SK-N-SH (cell line): ENCODE data around the gene DENND5A. TPM values are rescaled to one million over a fixed set of nuclear protein-coding genes. Genes with fewer than 3 reads are reported as not detected.

Experiments used
- CTCF ChIA-PET: fragments of 300-600, 350-600 bp; formaldehyde crosslinking; extraction: SDS; loops from one replicate; lab custom pipeline; 2021; lab: Yijun Ruan, JAX
- POLR2A ChIA-PET: fragments of 350-600 bp; sonication (Branson Sonifier 250); formaldehyde crosslinking; extraction: SDS; loops from one replicate; lab custom pipeline; 2020; ENCODE audit warnings: antibody characterized with exemption, inconsistent platforms; lab: Yijun Ruan, JAX
- DNase-seq: peaks from one replicate; pipeline ENCODE4 v3.0.0; 2012
- H2AFZ ChIP-seq: fragments of 200-600 bp; sonication (generic); 2 replicates; pipeline ENCODE4 v1.8.1; 2016; ENCODE audit warnings: antibody characterized with exemption, mild to moderate bottlenecking, low read depth
- H3F3A ChIP-seq: fragments of 200-600 bp; sonication (generic); replicated peaks from 2 replicates; pipeline ENCODE3; 2016; ENCODE audit warnings: antibody characterized with exemption, mild to moderate bottlenecking; ENCODE audit not compliant: insufficient read depth
- H3K27ac ChIP-seq, 2 experiments: fragments of 200-500 bp in 1 of 2; fragments of 200-600 bp in 1 of 2; sonication (Bioruptor generic) in 1 of 2; sonication (generic), shearing (Covaris generic) in 1 of 2; 2 replicates each; pipeline versions ENCODE4 v1.5.1 to v1.6.1; 2014 to 2016; ENCODE audit warnings: low read depth in 2 of 2, inconsistent platforms in 1 of 2, low read length in 1 of 2, mild to moderate bottlenecking in 1 of 2, mixed read lengths in 1 of 2
- H3K27me3 ChIP-seq: fragments of 200-600 bp; sonication (generic), shearing (Covaris generic); 2 replicates; pipeline ENCODE4 v1.6.1; 2016; ENCODE audit warnings: mixed run types; ENCODE audit not compliant: insufficient read depth
- H3K36me3 ChIP-seq, 2 experiments: fragments of 200-500 bp in 1 of 2; fragments of 200-600 bp in 1 of 2; sonication (Bioruptor generic) in 1 of 2; sonication (generic) in 1 of 2; replicated peaks in 1 of 2; 2 replicates each; pipeline versions ENCODE3 to v1.5.1; 2014 to 2016; ENCODE audit warnings: low read length in 1 of 2, mild to moderate bottlenecking in 1 of 2; ENCODE audit not compliant: insufficient read depth in 2 of 2, control insufficient read depth in 1 of 2
- H3K4me1 ChIP-seq, 2 experiments: fragments of 200-500 bp in 1 of 2; fragments of 200-600 bp in 1 of 2; sonication (Bioruptor generic) in 1 of 2; sonication (generic), shearing (Covaris generic) in 1 of 2; 2 replicates each; pipeline versions ENCODE4 v1.5.1 to v1.6.1; 2014 to 2016; ENCODE audit warnings: low read depth in 1 of 2, low read length in 1 of 2, mixed run types in 1 of 2; ENCODE audit not compliant: insufficient read depth in 2 of 2, control insufficient read depth in 1 of 2
- H3K4me2 ChIP-seq: fragments of 200-600 bp; sonication (generic), shearing (Covaris generic); 2 replicates; pipeline ENCODE4 v1.6.1; 2017; ENCODE audit warnings: mixed run types
- H3K4me3 ChIP-seq, 2 experiments: fragments of 200-500 bp in 1 of 2; fragments of 200-600 bp in 1 of 2; sonication (Bioruptor generic) in 1 of 2; sonication (generic), shearing (Covaris generic) in 1 of 2; 2 replicates each; pipeline versions ENCODE4 v1.5.1 to v1.8.1; 2014 to 2016; ENCODE audit warnings: low read depth in 2 of 2, inconsistent platforms in 1 of 2, low read length in 1 of 2, mild to moderate bottlenecking in 1 of 2, mixed read lengths in 1 of 2, moderate library complexity in 1 of 2
- H3K79me2 ChIP-seq: fragments of 200-600 bp; sonication (generic); 2 replicates; pipeline ENCODE4 v1.8.1; 2017; ENCODE audit warnings: mild to moderate bottlenecking; ENCODE audit not compliant: insufficient read depth
- H3K9ac ChIP-seq: fragments of 200-600 bp; sonication (generic); 2 replicates; pipeline ENCODE4 v1.6.1; 2017; ENCODE audit warnings: mixed run types
- H3K9me2 ChIP-seq: fragments of 200-600 bp; sonication (generic); 2 replicates; pipeline ENCODE4 v1.6.1; 2017; ENCODE audit warnings: mixed run types
- H3K9me3 ChIP-seq: fragments of 200-600 bp; sonication (generic); 2 replicates; pipeline ENCODE4 v1.6.1; 2017; ENCODE audit warnings: mixed run types, mild to moderate bottlenecking, moderate library complexity
- H4K20me1 ChIP-seq: fragments of 200-600 bp; sonication (generic); 2 replicates; pipeline ENCODE4 v1.6.1; 2017; ENCODE audit warnings: mild to moderate bottlenecking, mixed run types; ENCODE audit not compliant: insufficient read depth
- CTCF ChIP-seq: fragments of 200-600 bp; sonication (generic); IDR thresholded peaks from 2 replicates; pipeline ENCODE4 v1.6.1; 2017; ENCODE audit warnings: antibody characterized with exemption, mild to moderate bottlenecking, moderate library complexity
- ELF1 ChIP-seq: IDR thresholded peaks from 2 replicates; pipeline ENCODE4 v1.4.0; 2012
- EZH2phosphoT487 ChIP-seq: fragments of 200-600 bp; sonication (generic); IDR thresholded peaks from 2 replicates; pipeline ENCODE4 v1.6.1; 2017; ENCODE audit warnings: low read depth, mixed run types, mild to moderate bottlenecking, antibody characterized with exemption, moderate library complexity, borderline replicate concordance
- FOSL2 ChIP-seq: IDR thresholded peaks from 2 replicates; pipeline ENCODE4 v1.4.0; 2012; ENCODE audit warnings: low read depth, mild to moderate bottlenecking, moderate library complexity, borderline replicate concordance
- GABPA ChIP-seq: IDR thresholded peaks from 2 replicates; pipeline ENCODE4 v1.4.0; 2012; ENCODE audit warnings: low read depth, mild to moderate bottlenecking
- GATA2 ChIP-seq: sonication (generic); formaldehyde crosslinking; IDR thresholded peaks from 2 replicates; pipeline ENCODE4 v1.5.0; 2020; ENCODE audit warnings: mild to moderate bottlenecking, missing genetic modification reagents
- JUND ChIP-seq: IDR thresholded peaks from 2 replicates; pipeline ENCODE4 v1.4.0; 2012
- MEF2A ChIP-seq: IDR thresholded peaks from 2 replicates; pipeline ENCODE4 v1.4.0; 2012; ENCODE audit warnings: low read depth, borderline replicate concordance
- MXI1 ChIP-seq: IDR thresholded peaks from 2 replicates; pipeline ENCODE4 v1.6.1; 2012; ENCODE audit warnings: mild to moderate bottlenecking, low read depth, low read length, improper control_type of control experiment
- NFIC ChIP-seq: IDR thresholded peaks from 2 replicates; pipeline ENCODE4 v1.4.0; 2012; ENCODE audit warnings: borderline replicate concordance
- RAD21 ChIP-seq: IDR thresholded peaks from 2 replicates; pipeline ENCODE4 v1.6.1; 2012; ENCODE audit warnings: mild to moderate bottlenecking, low read length
- RFX5 ChIP-seq: IDR thresholded peaks from 2 replicates; pipeline ENCODE4 v1.6.1; 2012; ENCODE audit warnings: mild to moderate bottlenecking, improper control_type of control experiment, low read length
- RXRA ChIP-seq: IDR thresholded peaks from 2 replicates; pipeline ENCODE4 v1.4.0; 2012; ENCODE audit warnings: low read depth, mild to moderate bottlenecking, borderline replicate concordance
- SIN3A ChIP-seq: IDR thresholded peaks from 2 replicates; pipeline ENCODE4 v1.6.1; 2012; ENCODE audit warnings: low read depth, mild to moderate bottlenecking, low read length, moderate library complexity, borderline replicate concordance
- SMC3 ChIP-seq: IDR thresholded peaks from 2 replicates; pipeline ENCODE4 v1.6.1; 2012; ENCODE audit warnings: low read depth, low read length, improper control_type of control experiment
- TCF12 ChIP-seq: IDR thresholded peaks from 2 replicates; pipeline ENCODE4 v1.4.0; 2012
- TEAD4 ChIP-seq: IDR thresholded peaks from 2 replicates; pipeline ENCODE4 v1.4.0; 2012; ENCODE audit warnings: mild to moderate bottlenecking, borderline replicate concordance; ENCODE audit not compliant: insufficient read depth
- WGBS: methylation state at CpG from one replicate; pipeline ENCODE4 v1.1.6; 2017; ENCODE audit warnings: low lambda C conversion rate; 5-methylcytosine and 5-hydroxymethylcytosine counted together
- polyA plus RNA-seq, 3 experiments: library from polyadenylated mRNA; depleted of rRNA; stranded (reverse); fragments of >200 nt; gene quantifications; 2 replicates each; pipeline ENCODE4 v1.2.3, GENCODE V29; 2012
- TF ChIP-seq, protein P1 (sequence below): IDR thresholded peaks from 2 replicates; pipeline ENCODE4; 2012
- TF ChIP-seq, protein P2 (sequence below): IDR thresholded peaks from 2 replicates; pipeline ENCODE4 v1.4.0; 2012; ENCODE audit warnings: low read depth

DENND5A gene
- polyA plus RNA-seq, 1 of the 3 experiments (the other 2 are of a cell fraction) = 110 TPM

DNA sequence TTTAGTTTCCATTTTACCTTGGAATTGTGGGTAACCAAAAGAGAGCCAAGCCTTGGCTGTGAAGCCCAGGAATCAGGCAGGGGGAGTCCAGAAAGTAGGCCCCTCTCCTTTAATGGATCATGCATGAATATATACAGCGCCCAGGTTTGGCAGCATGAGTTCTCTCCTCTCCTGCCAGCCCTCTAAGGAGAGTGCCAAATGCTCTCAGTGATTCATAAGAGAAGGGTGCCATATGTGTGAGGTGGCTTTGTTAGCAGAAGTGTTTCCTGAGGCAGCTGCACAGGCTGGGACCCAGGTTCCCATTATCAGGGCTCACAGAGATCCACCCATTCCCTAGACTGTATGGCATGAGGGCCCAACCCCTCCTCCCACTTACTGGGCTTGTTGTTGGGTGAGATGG is 121.4 kb downstream of the DENND5A start:
- Histone ChIP-seq H3K27me3 (no peaks in the 10 kb centered on the region), H3F3A (peaks cover 18% of the 10 kb centered on the region), H3K4me3 (no peak overlapping the region), H3K9me3 (no peaks in the 10 kb centered on the region), H2AFZ (no peak overlapping the region), H4K20me1 (peaks cover 15% of the 10 kb centered on the region), H3K36me3 (peaks cover 60 to 86% of the 10 kb centered on the region in 2 experiments), H3K9ac (no peak overlapping the region), H3K4me1 (peaks cover 5 to 15% of the 10 kb centered on the region in 2 experiments; a peak in 3 of 4 replicates), H3K9me2 (no peaks in the 10 kb centered on the region), H3K4me2 (no peak overlapping the region), H3K79me2 (no peaks in the 10 kb centered on the region), H3K27ac (no peak overlapping the region)
- TF ChIP-seq NFIC (no peak), TEAD4 (no peak), RFX5 (no peak), FOSL2 (no peak), MXI1 (no peak), GATA2 (CRISPR knock-in tag) (no peak), SIN3A (no peak), TCF12 (no peak), RAD21 (no peak), ELF1 (no peak), MEF2A (no peak), CTCF (no peak), JUND (no peak), RXRA (no peak), EZH2phosphoT487 (no peak)
- TF ChIP-seq, protein P1, sequence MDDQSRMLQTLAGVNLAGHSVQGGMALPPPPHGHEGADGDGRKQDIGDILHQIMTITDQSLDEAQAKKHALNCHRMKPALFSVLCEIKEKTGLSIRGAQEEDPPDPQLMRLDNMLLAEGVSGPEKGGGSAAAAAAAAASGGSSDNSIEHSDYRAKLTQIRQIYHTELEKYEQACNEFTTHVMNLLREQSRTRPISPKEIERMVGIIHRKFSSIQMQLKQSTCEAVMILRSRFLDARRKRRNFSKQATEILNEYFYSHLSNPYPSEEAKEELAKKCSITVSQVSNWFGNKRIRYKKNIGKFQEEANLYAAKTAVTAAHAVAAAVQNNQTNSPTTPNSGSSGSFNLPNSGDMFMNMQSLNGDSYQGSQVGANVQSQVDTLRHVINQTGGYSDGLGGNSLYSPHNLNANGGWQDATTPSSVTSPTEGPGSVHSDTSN = no peak
- TF ChIP-seq, protein P2, sequence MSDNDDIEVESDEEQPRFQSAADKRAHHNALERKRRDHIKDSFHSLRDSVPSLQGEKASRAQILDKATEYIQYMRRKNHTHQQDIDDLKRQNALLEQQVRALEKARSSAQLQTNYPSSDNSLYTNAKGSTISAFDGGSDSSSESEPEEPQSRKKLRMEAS = no peak
- ChIA-PET POLR2A (interaction anchor here (0.6 kb wide), 1 partner anchor 589 kb away, joined by 3 read pairs; no protein-coding TSS in a partner anchor), CTCF (interaction anchor here (1.0 to 2.2 kb wide), 4 partner anchors 10 to 363 kb away, joined by 3 to 12 read pairs (median 4); no protein-coding TSS in a partner anchor)
- WGBS = 90% methylated on average over 1 of the region's 1 CpG
- DNase-seq = no peak

GRCh38 chr11:9142732-9143131 is 122.4 kb downstream of the DENND5A start:
- no peak overlapping the region for H3K4me2 ChIP-seq
- H3K79me2 ChIP-seq = no peaks in the 10 kb centered on the region
- peaks cover 27% of the 10 kb centered on the region for H3F3A ChIP-seq
- H3K27ac ChIP-seq = no peak overlapping the region
- peaks cover 55 to 78% of the 10 kb centered on the region in 2 experiments for H3K36me3 ChIP-seq
- H3K9me3 ChIP-seq = no peaks in the 10 kb centered on the region
- ChIA-PET CTCF (interaction anchor here (1.0 to 2.2 kb wide), 3 partner anchors 10 to 364 kb away, joined by 4 to 12 read pairs (median 4); no protein-coding TSS in a partner anchor), POLR2A (no interaction called here)
- no peaks in the 10 kb centered on the region for H3K27me3 ChIP-seq
- H4K20me1 ChIP-seq = peaks cover 25% of the 10 kb centered on the region
- H3K9me2 ChIP-seq = no peaks in the 10 kb centered on the region
- H2AFZ ChIP-seq = no peak overlapping the region
- DNase-seq = no peak
- no peak overlapping the region for H3K4me3 ChIP-seq
- H3K9ac ChIP-seq = no peak overlapping the region
- TF ChIP-seq SMC3 (no peak), RFX5 (no peak), FOSL2 (no peak), GABPA (no peak)
- WGBS = 88% methylated on average over 7 of the region's 7 CpGs
- peaks cover 5 to 24% of the 10 kb centered on the region in 2 experiments; a peak in 3 of 4 replicates for H3K4me1 ChIP-seq
